ENCODE results near the gene MAP2. TPM values are rescaled to one million over a fixed set of nuclear protein-coding genes. Genes with fewer than 3 reads are reported as not detected.

Gene MAP2
- total RNA-seq, 1 donor from 2014 or later = 8.2 TPM

DNA sequence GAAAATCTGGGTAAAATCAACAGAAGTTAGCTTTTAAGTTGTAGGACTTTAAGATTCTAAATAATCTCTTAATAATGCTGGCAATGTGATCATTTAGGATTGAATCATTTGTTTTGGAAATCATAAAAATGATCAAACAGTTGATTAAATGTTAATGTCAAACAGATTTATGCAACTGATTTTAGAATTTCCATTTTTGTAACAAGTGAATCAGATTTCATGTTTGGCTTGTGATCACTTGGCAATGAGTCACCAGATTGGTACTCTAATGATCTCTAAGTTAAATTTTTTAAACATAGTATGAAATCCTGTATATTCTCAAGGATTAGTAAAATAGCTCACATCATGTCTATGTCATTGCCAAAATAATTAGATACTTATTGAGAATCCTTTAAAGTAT is 297.6 kb downstream of the MAP2 start:
- no peaks in the 10 kb centered on the region for H3K36me3 ChIP-seq (ENCODE audit: control insufficient read depth, insufficient read depth, low read length)
- DNase-seq (ENCODE audit: low read depth) (peak; percentile 49), FAIRE-seq (no peak)
- TF ChIP-seq, protein P1, sequence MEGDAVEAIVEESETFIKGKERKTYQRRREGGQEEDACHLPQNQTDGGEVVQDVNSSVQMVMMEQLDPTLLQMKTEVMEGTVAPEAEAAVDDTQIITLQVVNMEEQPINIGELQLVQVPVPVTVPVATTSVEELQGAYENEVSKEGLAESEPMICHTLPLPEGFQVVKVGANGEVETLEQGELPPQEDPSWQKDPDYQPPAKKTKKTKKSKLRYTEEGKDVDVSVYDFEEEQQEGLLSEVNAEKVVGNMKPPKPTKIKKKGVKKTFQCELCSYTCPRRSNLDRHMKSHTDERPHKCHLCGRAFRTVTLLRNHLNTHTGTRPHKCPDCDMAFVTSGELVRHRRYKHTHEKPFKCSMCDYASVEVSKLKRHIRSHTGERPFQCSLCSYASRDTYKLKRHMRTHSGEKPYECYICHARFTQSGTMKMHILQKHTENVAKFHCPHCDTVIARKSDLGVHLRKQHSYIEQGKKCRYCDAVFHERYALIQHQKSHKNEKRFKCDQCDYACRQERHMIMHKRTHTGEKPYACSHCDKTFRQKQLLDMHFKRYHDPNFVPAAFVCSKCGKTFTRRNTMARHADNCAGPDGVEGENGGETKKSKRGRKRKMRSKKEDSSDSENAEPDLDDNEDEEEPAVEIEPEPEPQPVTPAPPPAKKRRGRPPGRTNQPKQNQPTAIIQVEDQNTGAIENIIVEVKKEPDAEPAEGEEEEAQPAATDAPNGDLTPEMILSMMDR (IDR thresholded peaks at IDR 0.05; ENCODE audit: insufficient read depth, low read length, severe bottlenecking) = no peak
- no peaks in the 10 kb centered on the region for H3K27me3 ChIP-seq (ENCODE audit: control insufficient read depth, insufficient read depth, low read length)
- no peak overlapping the region for H3K4me3 ChIP-seq (ENCODE audit: low read depth, low read length)

DNA sequence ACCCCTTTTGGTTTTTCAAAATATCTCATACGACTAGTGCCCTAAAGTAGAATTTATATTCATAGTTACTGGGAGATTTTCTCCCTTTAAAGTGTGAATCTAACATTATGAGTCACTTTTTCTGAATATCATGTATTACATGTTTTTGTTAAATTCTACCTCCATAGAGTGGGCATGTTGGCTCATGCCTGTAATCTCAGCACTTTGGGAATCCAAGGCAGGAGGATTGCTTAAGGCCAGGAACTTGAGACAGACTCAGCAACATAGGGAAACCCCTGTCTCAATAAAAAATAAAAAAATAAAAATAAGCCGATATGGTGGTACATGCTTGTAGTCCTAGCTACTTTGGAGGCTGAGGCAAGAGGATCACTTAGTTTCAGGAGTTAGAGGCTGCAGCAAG is 302.5 kb downstream of the MAP2 start:
- Histone ChIP-seq H3K36me3 (ENCODE audit: control insufficient read depth, insufficient read depth, low read length) (no peaks in the 10 kb centered on the region), H3K4me3 (ENCODE audit: low read depth, low read length) (no peak overlapping the region), H3K27me3 (ENCODE audit: control insufficient read depth, insufficient read depth, low read length) (no peaks in the 10 kb centered on the region)
- TF ChIP-seq, protein P1 (IDR thresholded peaks at IDR 0.05; ENCODE audit: insufficient read depth, low read length, severe bottlenecking) = no peak
- DNase-seq (ENCODE audit: low read depth) = peak; percentile 97
- no peak for FAIRE-seq

DNA sequence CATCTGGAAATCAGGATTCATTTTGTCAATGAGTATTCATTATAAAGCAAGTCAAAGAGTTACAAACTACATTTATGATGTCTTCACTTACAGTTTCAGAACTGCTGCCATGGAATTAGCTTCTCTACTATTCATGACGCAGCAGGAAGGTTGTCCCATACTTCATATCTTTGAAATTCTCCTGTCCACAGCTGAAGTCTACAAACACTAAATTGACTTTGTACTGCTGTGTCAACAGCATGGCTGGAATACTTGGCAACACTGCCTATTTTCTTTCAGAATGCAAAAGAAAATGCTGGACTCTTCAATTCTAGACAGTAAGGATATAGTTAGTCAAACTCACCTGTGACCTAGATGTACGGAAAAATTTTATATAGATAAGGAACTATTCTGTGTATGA is 303.2 kb downstream of the MAP2 start:
- no peaks in the 10 kb centered on the region for H3K36me3 ChIP-seq (ENCODE audit: control insufficient read depth, insufficient read depth, low read length)
- TF ChIP-seq, protein P1 (IDR thresholded peaks at IDR 0.05; ENCODE audit: insufficient read depth, low read length, severe bottlenecking) = no peak
- FAIRE-seq (no peak), DNase-seq (ENCODE audit: low read depth) (peak; percentile 18)
- H3K27me3 ChIP-seq (ENCODE audit: control insufficient read depth, insufficient read depth, low read length) = no peaks in the 10 kb centered on the region
- no peak overlapping the region for H3K4me3 ChIP-seq (ENCODE audit: low read depth, low read length)

DNA sequence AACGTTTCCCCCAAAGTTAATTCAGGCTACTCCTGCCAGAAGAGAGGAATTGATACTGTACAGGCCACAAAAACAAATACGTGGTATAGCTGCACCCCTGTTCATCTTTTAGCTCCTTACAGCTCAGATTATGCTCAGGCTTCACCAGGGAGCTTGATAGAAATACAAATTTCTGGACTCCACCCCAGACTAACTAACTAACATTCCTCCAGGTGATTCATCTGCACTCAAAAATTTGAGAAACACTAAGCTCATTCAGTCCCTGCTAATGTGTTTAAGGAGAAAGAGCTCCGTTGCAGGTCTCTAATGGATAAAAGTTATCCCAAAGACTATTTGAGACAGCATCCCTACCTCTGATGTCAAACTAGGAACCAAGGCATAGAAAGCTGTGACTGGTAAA is 311.0 kb downstream of the MAP2 start:
- no peaks in the 10 kb centered on the region for H3K27me3 ChIP-seq (ENCODE audit: control insufficient read depth, insufficient read depth, low read length)
- DNase-seq (ENCODE audit: low read depth) (peak; percentile 18), FAIRE-seq (no peak)
- no peaks in the 10 kb centered on the region for H3K36me3 ChIP-seq (ENCODE audit: control insufficient read depth, insufficient read depth, low read length)
- TF ChIP-seq, protein P1 (IDR thresholded peaks at IDR 0.05; ENCODE audit: insufficient read depth, low read length, severe bottlenecking) = no peak
- H3K4me3 ChIP-seq (ENCODE audit: low read depth, low read length) = no peak overlapping the region

DNA sequence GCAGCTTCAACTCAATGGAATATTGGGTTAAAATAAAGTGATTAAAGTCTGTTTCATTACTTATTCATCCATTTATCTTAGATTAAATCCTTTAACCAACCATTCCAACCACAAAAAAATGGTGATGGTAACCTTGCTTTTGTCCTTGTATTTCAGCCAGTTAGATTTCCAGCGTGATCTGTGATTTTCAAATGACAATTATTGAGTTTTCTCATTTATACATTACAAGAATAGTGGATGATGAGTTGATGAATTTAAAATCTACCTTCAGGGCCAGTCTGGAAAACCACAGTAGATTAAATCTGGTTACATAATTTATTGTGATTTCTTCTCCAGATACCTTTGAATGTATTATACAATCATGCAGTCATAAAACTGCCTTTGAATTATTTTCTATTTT is 318.1 kb downstream of the MAP2 start:
- TF ChIP-seq, protein P1 (IDR thresholded peaks at IDR 0.05; ENCODE audit: insufficient read depth, low read length, severe bottlenecking) = no peak
- no peak for DNase-seq (ENCODE audit: low read depth)

DNA sequence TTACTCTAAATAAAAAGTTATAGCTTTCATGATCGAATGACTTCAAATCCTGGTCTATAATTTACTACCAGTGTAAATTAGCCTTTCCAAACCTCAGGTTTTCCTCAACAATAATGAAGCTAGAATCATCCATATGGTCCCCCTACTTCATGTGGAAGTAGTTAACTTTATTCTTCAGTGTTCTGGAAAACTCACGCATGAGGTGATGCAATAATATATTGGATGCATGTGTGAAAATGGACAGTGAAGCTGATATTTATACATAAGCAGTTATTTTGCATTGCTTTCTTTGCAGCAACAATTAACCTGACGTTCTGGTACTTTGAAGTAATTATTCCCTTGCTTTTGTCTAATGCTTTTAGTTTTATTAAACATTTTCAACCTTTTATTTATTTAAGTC is 329.2 kb downstream of the MAP2 start:
- H3K4me3 ChIP-seq (ENCODE audit: low read depth, low read length) = no peak overlapping the region
- DNase-seq (ENCODE audit: low read depth) = no peak
- no peak for FAIRE-seq
- H3K36me3 ChIP-seq (ENCODE audit: control insufficient read depth, insufficient read depth, low read length) = no peaks in the 10 kb centered on the region
- TF ChIP-seq, protein P1 (IDR thresholded peaks at IDR 0.05; ENCODE audit: insufficient read depth, low read length, severe bottlenecking) = no peak
- H3K27me3 ChIP-seq (ENCODE audit: control insufficient read depth, insufficient read depth, low read length) = no peaks in the 10 kb centered on the region

More for the DNA sequence above, 318.1 kb downstream of the MAP2 start:
- Histone ChIP-seq H3K36me3 (ENCODE audit: control insufficient read depth, insufficient read depth, low read length) (no peaks in the 10 kb centered on the region), H3K27me3 (ENCODE audit: control insufficient read depth, insufficient read depth, low read length) (no peaks in the 10 kb centered on the region), H3K4me3 (ENCODE audit: low read depth, low read length) (no peak overlapping the region)
- no peak for FAIRE-seq

Data from bronchial epithelial cell (primary cell).